H1 (cell line): ENCODE measurements around the gene RPS21. TPM values are rescaled to one million over a fixed set of nuclear protein-coding genes. Genes with fewer than 3 reads are reported as not detected.

Source experiments
- CHD7 ChIP-seq: fragments of 300-600 bp; sonication (generic); IDR thresholded peaks from 2 replicates; pipeline ENCODE4 v1.7.1; 2012; ENCODE audit warnings: low read length, moderate library complexity, mild to moderate bottlenecking, inconsistent platforms; ENCODE audit not compliant: insufficient replicate concordance
- EZH2 ChIP-seq: fragments of 200-600 bp; sonication (generic); IDR thresholded peaks from 2 replicates; pipeline ENCODE4 v1.7.1; 2012; ENCODE audit warnings: low read depth, mild to moderate bottlenecking, moderate library complexity, low read length, inconsistent platforms; ENCODE audit not compliant: severe bottlenecking
- JUN ChIP-seq: IDR thresholded peaks from 2 replicates; pipeline ENCODE4 v1.6.1; 2011; ENCODE audit warnings: low read depth, mild to moderate bottlenecking, improper control_type of control experiment, low read length
- NRF1 ChIP-seq: IDR thresholded peaks from 2 replicates; pipeline ENCODE4 v1.6.1; 2011; ENCODE audit warnings: mild to moderate bottlenecking, low read depth, low read length, improper control_type of control experiment
- RFX5 ChIP-seq: IDR thresholded peaks from 2 replicates; pipeline ENCODE4 v1.6.1; 2011; ENCODE audit warnings: low read depth, low read length, improper control_type of control experiment, borderline replicate concordance
- RNF2 ChIP-seq: fragments of 200-900, 300-1000 bp; sonication (generic); IDR thresholded peaks from 2 replicates; pipeline ENCODE4 v1.7.1; 2016; ENCODE audit warnings: borderline replicate concordance, low read depth, mild to moderate bottlenecking, antibody characterized with exemption, low read length; ENCODE audit not compliant: poor library complexity, severe bottlenecking; ENCODE audit errors: missing control alignments
- RXRA ChIP-seq: IDR thresholded peaks from 2 replicates; pipeline ENCODE4 v1.6.1; 2011; ENCODE audit warnings: low read depth, mild to moderate bottlenecking, low read length, moderate library complexity; ENCODE audit not compliant: insufficient read depth
- SRF ChIP-seq: IDR thresholded peaks from 2 replicates; pipeline ENCODE4 v1.6.1; 2011; ENCODE audit warnings: mild to moderate bottlenecking, low read depth, low read length, moderate library complexity
- TAF1 ChIP-seq: IDR thresholded peaks from 2 replicates; pipeline ENCODE4 v1.6.1; 2011; ENCODE audit warnings: mild to moderate bottlenecking, low read depth, low read length
- polyA plus RNA-seq, 7 experiments: library from polyadenylated mRNA; depleted of rRNA in 3 of 7; stranded (reverse) in 5 of 7; unstranded in 2 of 7; fragments of >200 nt in 5 of 7; fragments of 200-250 nt in 2 of 7; gene quantifications; 1 replicate in 5 of 7; 2 replicates in 1 of 7; 4 replicates in 1 of 7; pipeline versions ENCODE4 v1.2.1 to v1.2.3, GENCODE V29; 2011 to 2013; ENCODE audit warnings: missing spikeins in 2 of 7, mixed read lengths in 2 of 7
- total RNA-seq: library from RNA; stranded (reverse); fragmentation: NEBNext Ultra II Directional; extraction: Animal tissue kit (Norgen Biotek cat#: 25700); gene quantifications from 2 replicates; pipeline ENCODE4 v1.2.1, GENCODE V29; 2021

RPS21 gene
- total and polyA plus RNA-seq, 2 of the 8 experiments (the other 6 are each of a cell fraction or from before 2014, with no cell fraction given), result 1,787 to 7,219 TPM

DNA sequence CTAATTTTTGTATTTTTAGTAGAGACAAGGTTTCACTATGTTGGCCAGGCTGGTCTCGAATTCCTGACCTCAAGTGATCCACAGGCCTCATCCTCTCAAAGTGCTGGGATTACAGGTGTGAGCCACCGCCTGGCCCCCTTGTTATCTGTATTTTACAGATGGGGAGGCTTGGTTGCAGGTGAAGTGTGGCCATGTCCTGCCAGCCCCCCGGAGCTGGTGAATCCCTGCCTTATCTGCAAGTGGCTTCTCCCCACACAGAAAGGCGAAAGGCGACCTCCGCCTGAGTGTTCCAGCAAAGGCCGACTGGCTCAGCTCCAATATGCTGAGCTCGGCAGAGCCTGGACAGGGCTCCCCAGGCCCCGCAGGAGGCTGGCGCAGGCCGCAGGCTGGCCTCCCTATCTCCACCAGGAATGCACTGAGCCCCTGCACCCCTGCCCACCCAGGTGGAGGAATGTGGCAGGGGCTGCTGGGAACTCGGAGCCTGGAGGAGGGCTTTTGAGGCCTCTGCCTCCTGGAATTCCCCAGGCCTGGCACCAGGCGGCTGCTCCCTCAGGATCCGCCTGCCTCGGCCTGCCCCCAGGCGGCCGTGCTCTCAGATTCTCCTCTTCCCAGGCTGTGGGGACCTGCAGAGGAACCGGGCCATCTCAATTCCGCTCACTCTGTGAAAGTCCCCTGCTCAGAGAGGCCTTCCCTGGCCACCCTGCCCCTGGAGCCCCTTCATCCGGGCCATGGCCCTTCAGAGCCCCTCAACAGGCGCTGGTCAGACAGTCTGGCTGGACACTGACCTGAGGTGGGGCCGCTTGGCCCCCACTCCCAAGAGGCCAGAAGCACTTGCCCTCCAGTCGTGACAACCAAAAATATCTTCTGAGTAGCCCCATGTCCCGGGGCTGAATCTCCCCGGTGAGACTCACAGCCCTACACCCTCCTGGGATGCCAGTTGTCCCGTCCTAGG lies 10.5 kb upstream of the RPS21 start (continued):
- TF ChIP-seq CHD7 (no peak), RXRA (0 out of 2 replicates have a peak, but pooled peaks have one; percentile 38), NRF1 (no peak), SRF (no peak), RFX5 (no peak), TAF1 (peak; percentile 67), RNF2 (no peak), JUN (no peak), EZH2 (no peak)
